IMR-90 (cell line): ENCODE measurements around the gene DNAJC5. TPM values are rescaled to one million over a fixed set of nuclear protein-coding genes. Genes with fewer than 3 reads are reported as not detected.

Experiments used
- ATAC-seq: fragments of 200-7000 bp; cut with Tn5 transposase; 2 replicates; pipeline ENCODE4 v1.9.1; 2020; ENCODE audit warnings: low read depth, mild to moderate bottlenecking, moderate library complexity
- BruUV-seq: library from RNA; stranded (reverse); fragments of 400-500 nt; replicated peaks from 2 replicates; lab custom pipeline; 2021; lab: Mats Ljungman, UMichigan
- CTCF ChIA-PET: fragments of 300-600 bp; formaldehyde crosslinking; extraction: SDS; loops from one replicate; lab custom pipeline; 2021; ENCODE audit warnings: antibody characterized with exemption; lab: Yijun Ruan, JAX
- POLR2A ChIA-PET: fragments of 300-600 bp; sonication (Branson Sonifier 250); formaldehyde crosslinking; loops from one replicate; lab custom pipeline; 2022; ENCODE audit warnings: antibody characterized with exemption; ENCODE audit not compliant: unreplicated experiment; lab: Charles Lee
- DNase-seq: peaks from one replicate; pipeline ENCODE4 v3.0.0; 2013
- H2AFZ ChIP-seq: replicated peaks from 2 replicates; pipeline ENCODE3; 2013; ENCODE audit warnings: low read length, mild to moderate bottlenecking; ENCODE audit not compliant: poor library complexity
- H2AK5ac ChIP-seq: 2 replicates; pipeline ENCODE4 v1.6.1; 2013; ENCODE audit warnings: low read depth, low read length, inconsistent platforms
- H2AK9ac ChIP-seq: replicated peaks from 2 replicates; pipeline ENCODE3; 2013; ENCODE audit warnings: mild to moderate bottlenecking, low read depth, low read length, moderate library complexity; ENCODE audit not compliant: poor library complexity
- H2BK120ac ChIP-seq: 2 replicates; pipeline ENCODE4 v1.6.1; 2013; ENCODE audit warnings: low read depth, low read length, inconsistent platforms
- H2BK15ac ChIP-seq: 3 replicates; pipeline ENCODE4 v1.6.1; 2013; ENCODE audit warnings: low read depth, low read length, inconsistent platforms
- H2BK20ac ChIP-seq: 2 replicates; pipeline ENCODE4 v1.6.1; 2013; ENCODE audit warnings: low read depth, mild to moderate bottlenecking, inconsistent platforms, low read length, moderate library complexity
- H2BK5ac ChIP-seq: 2 replicates; pipeline ENCODE4 v1.6.1; 2013; ENCODE audit warnings: mild to moderate bottlenecking, low read depth, low read length, inconsistent platforms; ENCODE audit not compliant: poor library complexity, severe bottlenecking
- H3K14ac ChIP-seq: replicated peaks from 2 replicates; pipeline ENCODE4 v1.6.1; 2013; ENCODE audit warnings: low read depth, low read length, inconsistent platforms
- H3K18ac ChIP-seq: 2 replicates; pipeline ENCODE4 v1.6.1; 2013; ENCODE audit warnings: low read depth, low read length, control low read depth
- H3K23ac ChIP-seq: 2 replicates; pipeline ENCODE4 v1.6.1; 2013; ENCODE audit warnings: low read depth, low read length, inconsistent platforms
- H3K27ac ChIP-seq: 2 replicates; pipeline ENCODE4 v1.5.1; 2013; ENCODE audit warnings: mild to moderate bottlenecking, control low read depth, low read length; ENCODE audit not compliant: insufficient read depth
- H3K27me3 ChIP-seq: 2 replicates; pipeline ENCODE4 v1.6.1; 2013; ENCODE audit warnings: low read length; ENCODE audit not compliant: control insufficient read depth, insufficient read depth
- H3K36me3 ChIP-seq: 2 replicates; pipeline ENCODE4 v1.6.1; 2013; ENCODE audit warnings: low read length, mixed read lengths; ENCODE audit not compliant: control insufficient read depth, insufficient read depth
- H3K4ac ChIP-seq: 2 replicates; pipeline ENCODE4 v1.6.1; 2013; ENCODE audit warnings: low read depth, low read length, inconsistent platforms
- H3K4me1 ChIP-seq: 2 replicates; pipeline ENCODE4 v1.6.1; 2013; ENCODE audit warnings: low read length, mixed read lengths; ENCODE audit not compliant: control insufficient read depth, insufficient read depth
- H3K4me2 ChIP-seq: 2 replicates; pipeline ENCODE4 v1.6.1; 2013; ENCODE audit warnings: low read depth, mild to moderate bottlenecking, control low read depth, low read length, moderate library complexity
- H3K4me3 ChIP-seq: 2 replicates; pipeline ENCODE4 v1.5.1; 2013; ENCODE audit warnings: low read depth, mild to moderate bottlenecking, control low read depth, low read length, moderate library complexity; ENCODE audit not compliant: insufficient read depth
- H3K56ac ChIP-seq: 2 replicates; pipeline ENCODE4 v1.6.1; 2013; ENCODE audit warnings: low read length, inconsistent platforms; ENCODE audit not compliant: insufficient read depth; ENCODE audit errors: extremely low read depth
- H3K79me1 ChIP-seq, 2 experiments: 2 replicates each; pipeline ENCODE4 v1.6.1; 2013; ENCODE audit warnings: low read length in 2 of 2, inconsistent platforms in 1 of 2, low read depth in 1 of 2
- H3K9ac ChIP-seq: 2 replicates; pipeline ENCODE4 v1.6.1; 2013; ENCODE audit warnings: low read depth, low read length, control low read depth
- H3K9me1 ChIP-seq: 2 replicates; pipeline ENCODE4 v1.6.1; 2013; ENCODE audit warnings: low read length, inconsistent platforms; ENCODE audit not compliant: insufficient read depth
- H3K9me3 ChIP-seq: 2 replicates; pipeline ENCODE4 v1.6.1; 2013; ENCODE audit warnings: low read length; ENCODE audit not compliant: control insufficient read depth, insufficient read depth
- H4K20me1 ChIP-seq: 2 replicates; pipeline ENCODE4 v1.6.1; 2013; ENCODE audit warnings: low read length, inconsistent platforms; ENCODE audit not compliant: insufficient read depth
- H4K5ac ChIP-seq: 2 replicates; pipeline ENCODE4 v1.6.1; 2013; ENCODE audit warnings: mild to moderate bottlenecking, low read depth, low read length, control low read depth
- H4K8ac ChIP-seq, 2 experiments: 2 replicates each; pipeline ENCODE4 v1.6.1; 2013; ENCODE audit warnings: low read depth in 2 of 2, low read length in 2 of 2, control low read depth in 1 of 2, inconsistent platforms in 1 of 2
- H4K91ac ChIP-seq: 2 replicates; pipeline ENCODE4 v1.6.1; 2013; ENCODE audit warnings: low read depth, low read length, inconsistent platforms; ENCODE audit not compliant: insufficient read depth
- BHLHE40 ChIP-seq: fragments of 150-350 bp; IDR thresholded peaks from 2 replicates; pipeline ENCODE4 v1.6.1; 2016; ENCODE audit warnings: mild to moderate bottlenecking, low read depth, low read length
- CEBPB ChIP-seq: IDR thresholded peaks from 2 replicates; pipeline ENCODE4 v1.6.1; 2012; ENCODE audit warnings: low read depth, low read length, improper control_type of control experiment
- CHD1 ChIP-seq: IDR thresholded peaks from 2 replicates; pipeline ENCODE4 v1.6.1; 2012; ENCODE audit warnings: low read depth, low read length, improper control_type of control experiment
- MAFK ChIP-seq: IDR thresholded peaks from 2 replicates; pipeline ENCODE4 v1.6.1; 2012; ENCODE audit warnings: low read depth, low read length, improper control_type of control experiment
- MAZ ChIP-seq: IDR thresholded peaks from 2 replicates; pipeline ENCODE4 v1.6.1; 2012; ENCODE audit warnings: low read depth, mild to moderate bottlenecking, low read length, improper control_type of control experiment, moderate library complexity, borderline replicate concordance
- MXI1 ChIP-seq: IDR thresholded peaks from 2 replicates; pipeline ENCODE4 v1.6.1; 2012; ENCODE audit warnings: low read depth, mild to moderate bottlenecking, low read length, moderate library complexity, borderline replicate concordance
- NFE2L2 ChIP-seq: fragments of 150-350 bp; IDR thresholded peaks from 2 replicates; pipeline ENCODE4 v1.6.1; 2016; ENCODE audit warnings: low read depth, mild to moderate bottlenecking, low read length
- RAD21 ChIP-seq: IDR thresholded peaks from 2 replicates; pipeline ENCODE4 v1.6.1; 2012; ENCODE audit warnings: low read length, improper control_type of control experiment
- RFX5 ChIP-seq: IDR thresholded peaks from 2 replicates; pipeline ENCODE4 v1.8.0; 2012; ENCODE audit warnings: low read depth, mild to moderate bottlenecking, low read length, moderate library complexity
- WGBS, 2 experiments: methylation state at CpG; one replicate each; pipeline versions ENCODE4 v1.1.5 to v1.1.7; 2013; ENCODE audit warnings: missing lambda C conversion rate in 2 of 2; ENCODE audit not compliant: insufficient read length in 1 of 2; ENCODE audit errors: extremely low coverage in 2 of 2; 5-methylcytosine and 5-hydroxymethylcytosine counted together
- dilution Hi-C: fragments of 300-500 bp; cut with HindIII; formaldehyde crosslinking; loops from one replicate; pipeline ENCODE4 v1.14.3; 2018; ENCODE audit warnings: low sequenced_read_pairs; ENCODE audit not compliant: unreplicated experiment
- in situ Hi-C: fragments of 300-500 bp; cut with MboI; formaldehyde crosslinking; loops from 3 replicates; pipeline ENCODE4 v1.14.3; 2019; ENCODE audit warnings: low sequenced_read_pairs, inconsistent platforms, mixed read lengths
- intact Hi-C: fragments of 100-400 bp; cut with micrococcal nuclease; formaldehyde crosslinking; loops from 2 replicates; pipeline ENCODE4 v1.10.0; 2022
- polyA plus RNA-seq, 3 experiments: library from polyadenylated mRNA; depleted of rRNA; stranded (reverse); fragments of >200 nt; gene quantifications; 2 replicates each; pipeline ENCODE4 v1.2.3, GENCODE V29; 2012; ENCODE audit warnings: low replicate concordance in 1 of 3
- total RNA-seq: library from RNA; depleted of rRNA; stranded (reverse); fragments of >200 nt; gene quantifications from 2 replicates; pipeline ENCODE4 v1.2.3, GENCODE V29; 2012
- TF ChIP-seq, protein P1 (sequence below): conservative IDR thresholded peaks from 2 replicates; pipeline ENCODE4 v1.5.1; 2012; ENCODE audit warnings: mild to moderate bottlenecking, low read depth, low read length, improper control_type of control experiment
- TF ChIP-seq, protein P2 (sequence below): fragments of 150-350 bp; IDR thresholded peaks from 2 replicates; pipeline ENCODE4 v1.6.1; 2017; ENCODE audit warnings: mild to moderate bottlenecking, antibody characterized with exemption, low read length, low read depth
- TF ChIP-seq, protein P3 (sequence below): fragments of 150-350 bp; IDR thresholded peaks from 2 replicates; pipeline ENCODE4 v1.6.1; 2016; ENCODE audit warnings: low read depth, mild to moderate bottlenecking, low read length, moderate library complexity, borderline replicate concordance

DNAJC5 gene
- total and polyA plus RNA-seq, 2 of the 4 experiments (the other 2 are of a cell fraction): 35.6 to 45.2 TPM

DNA sequence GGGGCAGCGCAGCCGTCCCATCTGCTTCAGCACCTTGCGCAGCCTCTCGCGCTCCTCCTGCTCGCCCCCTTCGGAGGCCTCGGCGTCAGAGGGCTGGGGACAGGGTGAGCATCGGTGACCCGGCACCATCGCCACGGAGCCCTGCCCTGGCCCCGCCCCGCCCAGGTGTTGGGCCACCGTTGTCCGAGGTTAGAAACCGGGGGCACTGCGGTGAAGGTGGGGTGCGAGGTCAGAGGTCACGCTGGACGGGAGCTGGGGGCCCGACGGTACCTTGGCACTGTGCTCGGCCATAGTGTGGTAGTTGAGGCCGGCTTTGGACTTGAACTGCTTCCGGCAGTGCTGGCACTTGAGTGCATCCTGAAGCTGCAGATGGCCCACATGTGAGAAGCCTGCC, 68.4 kb downstream of the DNAJC5 start:
- H4K20me1 ChIP-seq: no peaks in the 10 kb centered on the region; the same call in none of the 2 replicates
- POLR2A ChIA-PET: no interaction called here
- H3K9me1 ChIP-seq: no peaks in the 10 kb centered on the region; the same call in 1 of the 2 replicates
- H3K9ac ChIP-seq: no peak overlapping the region
- no peak overlapping the region for H4K5ac ChIP-seq
- intact Hi-C loops (no loop called here), dilution Hi-C loops (no loop called here), in situ Hi-C loops (no loop called here)
- H3K23ac ChIP-seq: no peak overlapping the region
- H3K9me3 ChIP-seq: no peaks in the 10 kb centered on the region
- peaks cover 67% of the 10 kb centered on the region for H3K36me3 ChIP-seq
- TF ChIP-seq RFX5 (no peak), MAFK (no peak), MXI1 (no peak), NFE2L2 (no peak), MAZ (no peak), CHD1 (no peak), RAD21 (no peak), CEBPB (no peak), BHLHE40 (no peak)
- TF ChIP-seq, protein P1, sequence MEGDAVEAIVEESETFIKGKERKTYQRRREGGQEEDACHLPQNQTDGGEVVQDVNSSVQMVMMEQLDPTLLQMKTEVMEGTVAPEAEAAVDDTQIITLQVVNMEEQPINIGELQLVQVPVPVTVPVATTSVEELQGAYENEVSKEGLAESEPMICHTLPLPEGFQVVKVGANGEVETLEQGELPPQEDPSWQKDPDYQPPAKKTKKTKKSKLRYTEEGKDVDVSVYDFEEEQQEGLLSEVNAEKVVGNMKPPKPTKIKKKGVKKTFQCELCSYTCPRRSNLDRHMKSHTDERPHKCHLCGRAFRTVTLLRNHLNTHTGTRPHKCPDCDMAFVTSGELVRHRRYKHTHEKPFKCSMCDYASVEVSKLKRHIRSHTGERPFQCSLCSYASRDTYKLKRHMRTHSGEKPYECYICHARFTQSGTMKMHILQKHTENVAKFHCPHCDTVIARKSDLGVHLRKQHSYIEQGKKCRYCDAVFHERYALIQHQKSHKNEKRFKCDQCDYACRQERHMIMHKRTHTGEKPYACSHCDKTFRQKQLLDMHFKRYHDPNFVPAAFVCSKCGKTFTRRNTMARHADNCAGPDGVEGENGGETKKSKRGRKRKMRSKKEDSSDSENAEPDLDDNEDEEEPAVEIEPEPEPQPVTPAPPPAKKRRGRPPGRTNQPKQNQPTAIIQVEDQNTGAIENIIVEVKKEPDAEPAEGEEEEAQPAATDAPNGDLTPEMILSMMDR: no peak
- TF ChIP-seq, protein P2, sequence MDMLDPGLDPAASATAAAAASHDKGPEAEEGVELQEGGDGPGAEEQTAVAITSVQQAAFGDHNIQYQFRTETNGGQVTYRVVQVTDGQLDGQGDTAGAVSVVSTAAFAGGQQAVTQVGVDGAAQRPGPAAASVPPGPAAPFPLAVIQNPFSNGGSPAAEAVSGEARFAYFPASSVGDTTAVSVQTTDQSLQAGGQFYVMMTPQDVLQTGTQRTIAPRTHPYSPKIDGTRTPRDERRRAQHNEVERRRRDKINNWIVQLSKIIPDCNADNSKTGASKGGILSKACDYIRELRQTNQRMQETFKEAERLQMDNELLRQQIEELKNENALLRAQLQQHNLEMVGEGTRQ: no peak
- TF ChIP-seq, protein P3, sequence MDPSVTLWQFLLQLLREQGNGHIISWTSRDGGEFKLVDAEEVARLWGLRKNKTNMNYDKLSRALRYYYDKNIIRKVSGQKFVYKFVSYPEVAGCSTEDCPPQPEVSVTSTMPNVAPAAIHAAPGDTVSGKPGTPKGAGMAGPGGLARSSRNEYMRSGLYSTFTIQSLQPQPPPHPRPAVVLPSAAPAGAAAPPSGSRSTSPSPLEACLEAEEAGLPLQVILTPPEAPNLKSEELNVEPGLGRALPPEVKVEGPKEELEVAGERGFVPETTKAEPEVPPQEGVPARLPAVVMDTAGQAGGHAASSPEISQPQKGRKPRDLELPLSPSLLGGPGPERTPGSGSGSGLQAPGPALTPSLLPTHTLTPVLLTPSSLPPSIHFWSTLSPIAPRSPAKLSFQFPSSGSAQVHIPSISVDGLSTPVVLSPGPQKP: no peak
- no peaks in the 10 kb centered on the region for H3K27me3 ChIP-seq
- WGBS, 2 experiments: 89% methylated on average over 5 of the region's 27 CpGs; no CpG with 5 or more reads in 1 of the 2 experiments
- H2BK120ac ChIP-seq: no peak overlapping the region
- no peak overlapping the region for H2AFZ ChIP-seq
- H3K4me3 ChIP-seq: no peak overlapping the region
- no peak overlapping the region for H3K56ac ChIP-seq
- no peak overlapping the region for H3K27ac ChIP-seq
- BruUV-seq: no TSS peak
- no peak overlapping the region for H4K8ac ChIP-seq
- H2BK20ac ChIP-seq: no peak overlapping the region
- no peak overlapping the region for H3K18ac ChIP-seq
- H3K79me1 ChIP-seq: peaks cover 4 to 16% of the 10 kb centered on the region in 2 experiments
- H2BK15ac ChIP-seq: no peak overlapping the region
- no peak overlapping the region for H2AK5ac ChIP-seq
- H3K4me2 ChIP-seq: no peak overlapping the region
- H3K14ac ChIP-seq: no peak overlapping the region
- ATAC-seq: no peak
- H4K91ac ChIP-seq: no peak overlapping the region
- no peak overlapping the region for H3K4ac ChIP-seq
- no peak overlapping the region for H2BK5ac ChIP-seq
- H3K4me1 ChIP-seq: no peaks in the 10 kb centered on the region
- H2AK9ac ChIP-seq: peak overlapping the region; percentile 42
- DNase-seq: no peak
- CTCF ChIA-PET: no interaction called here
